GM12878 (cell line): ENCODE data around the gene ELL2. TPM values are rescaled to one million over a fixed set of nuclear protein-coding genes. Genes with fewer than 3 reads are reported as not detected.

ENCODE experiments used
- ATF2 ChIP-seq: IDR thresholded peaks from 2 replicates; pipeline ENCODE4 v1.6.1; 2012; ENCODE audit warnings: low read length, inconsistent platforms
- ATF7 ChIP-seq: fragments of 450-650 bp; IDR thresholded peaks from 2 replicates; pipeline ENCODE4 v1.6.1; 2016; ENCODE audit warnings: low read depth, mild to moderate bottlenecking
- CBX3 ChIP-seq: fragments of 200-600 bp; sonication (generic); IDR thresholded peaks from 2 replicates; pipeline ENCODE4 v1.6.1; 2016; ENCODE audit warnings: low read depth, borderline replicate concordance
- CBX5 ChIP-seq: sonication (generic); IDR thresholded peaks from 2 replicates; pipeline ENCODE4 v1.6.1; 2016; ENCODE audit warnings: low read depth, moderate library complexity, mild to moderate bottlenecking, inconsistent platforms
- EED ChIP-seq: sonication (generic); IDR thresholded peaks from 2 replicates; pipeline ENCODE4 v1.6.1; 2016; ENCODE audit warnings: antibody characterized with exemption, low read depth
- EZH2 ChIP-seq: IDR thresholded peaks from 2 replicates; pipeline ENCODE4 v1.6.1; 2012; ENCODE audit warnings: low read depth, mild to moderate bottlenecking, control low read depth, inconsistent platforms, low read length, borderline replicate concordance; ENCODE audit not compliant: control insufficient read depth
- HDGF ChIP-seq: fragments of 450-650 bp; IDR thresholded peaks from 2 replicates; pipeline ENCODE4 v1.6.1; 2016; ENCODE audit warnings: antibody characterized with exemption
- MLLT1 ChIP-seq: fragments of 450-650 bp; IDR thresholded peaks from 2 replicates; pipeline ENCODE4 v1.6.1; 2016; ENCODE audit warnings: mild to moderate bottlenecking
- MTA3 ChIP-seq: IDR thresholded peaks from 2 replicates; pipeline ENCODE4 v1.6.1; 2012; ENCODE audit warnings: low read length, inconsistent platforms, borderline replicate concordance
- MXI1 ChIP-seq: fragments of 150-350 bp; IDR thresholded peaks from 2 replicates; pipeline ENCODE4 v1.6.1; 2011; ENCODE audit warnings: low read depth, mild to moderate bottlenecking, inconsistent platforms, low read length, improper control_type of control experiment
- NR2C1 ChIP-seq: fragments of 450-650 bp; IDR thresholded peaks from 2 replicates; pipeline ENCODE4 v1.6.1; 2017; ENCODE audit warnings: antibody characterized with exemption, mild to moderate bottlenecking, moderate library complexity
- POU2F2 ChIP-seq: IDR thresholded peaks from 3 replicates; pipeline ENCODE4 v1.6.1; 2011; ENCODE audit warnings: low read depth, mild to moderate bottlenecking, low read length, borderline replicate concordance
- PRDM15 ChIP-seq: fragments of 450-650 bp; formaldehyde crosslinking; IDR thresholded peaks from 2 replicates; pipeline ENCODE4 v1.4.0; 2020; ENCODE audit warnings: mild to moderate bottlenecking, moderate library complexity
- RAD21 ChIP-seq: IDR thresholded peaks from 2 replicates; pipeline ENCODE4 v1.6.1; 2011; ENCODE audit warnings: mild to moderate bottlenecking, low read depth, low read length, moderate library complexity; ENCODE audit not compliant: insufficient read depth
- RELB ChIP-seq: fragments of 450-650 bp; IDR thresholded peaks from 2 replicates; pipeline ENCODE4 v1.6.1; 2017; ENCODE audit warnings: low read depth, mild to moderate bottlenecking, moderate library complexity
- REST ChIP-seq: IDR thresholded peaks from 2 replicates; pipeline ENCODE4 v1.6.1; 2012; ENCODE audit warnings: mild to moderate bottlenecking, low read depth, low read length
- SPI1 ChIP-seq: IDR thresholded peaks from 2 replicates; pipeline ENCODE4 v1.6.1; 2011; ENCODE audit warnings: low read depth, mild to moderate bottlenecking, low read length, moderate library complexity, borderline replicate concordance; ENCODE audit not compliant: insufficient read depth
- TCF7 ChIP-seq: IDR thresholded peaks from 2 replicates; pipeline ENCODE4 v1.6.1; 2014; ENCODE audit warnings: antibody characterized with exemption, borderline replicate concordance
- polyA plus RNA-seq, 11 experiments: library from polyadenylated mRNA; depleted of rRNA in 4 of 11; unstranded in 6 of 11; stranded (reverse) in 5 of 11; fragments of >200 nt; fragmentation: Nextera tagmentation in 4 of 11; fragmentation: Illumina TruSeq in 1 of 11; extraction: Ambion mirVana in 4 of 11; extraction: Trizol in 1 of 11; gene quantifications; 1 replicate in 1 of 11; 2 replicates in 10 of 11; pipeline versions ENCODE4 v1.2.1 to v1.2.3, GENCODE V29; 2011 to 2016; ENCODE audit warnings: inconsistent platforms in 2 of 11, missing spikeins in 2 of 11, low read depth in 1 of 11
- total RNA-seq, 4 experiments: library from RNA; depleted of rRNA in 3 of 4; stranded (reverse); fragments of >200 nt in 3 of 4; fragmentation: Illumina TruSeq in 1 of 4; extraction: Trizol in 1 of 4; gene quantifications; 2 replicates each; pipeline versions ENCODE4 v1.2.1 to v1.2.3, GENCODE V29; 2013 to 2021

Gene ELL2
- total and polyA plus RNA-seq, 10 of the 15 experiments (the other 5 are each of a cell fraction or from before 2014, with no cell fraction given), result 24.2 to 91.4 (median 57.4) TPM

GRCh38 chr5:95925939-95926338 is 35.7 kb downstream of the ELL2 start (continued):
- TF ChIP-seq RELB (peak; percentile 73), POU2F2 (peak; percentile 78; the same call in 1 of the 3 replicates), TCF7 (peak; percentile 36; the same call in 1 of the 2 replicates), ATF2 (peak; percentile 94), CBX3 (no peak), EED (peak; percentile 84), CBX5 (peak; percentile 80; the same call in 1 of the 2 replicates), MLLT1 (0 out of 2 replicates have a peak, but pooled peaks have one; percentile 27), EZH2 (no peak), REST (peak; percentile 13; the same call in 1 of the 2 replicates), MTA3 (peak; percentile 97), NR2C1 (no peak), RAD21 (0 out of 2 replicates have a peak, but pooled peaks have one; percentile 10), MXI1 (0 out of 2 replicates have a peak, but pooled peaks have one; percentile 21), ATF7 (peak; percentile 31; the same call in 1 of the 2 replicates), PRDM15 (no peak), SPI1 (0 out of 2 replicates have a peak, but pooled peaks have one; percentile 33), HDGF (no peak)
